Renal cortical epithelial cell (primary cell): ENCODE data around the gene CCT6B. TPM values are rescaled to one million over a fixed set of nuclear protein-coding genes. Genes with fewer than 3 reads are reported as not detected.
"Not testable (repeated sequence)": the region's sequence is repeated elsewhere in the genome, so short reads cannot be mapped to it uniquely, and the experiment has no call there.

Experiments
- DNase-seq: peaks from one replicate; pipeline ENCODE4 v3.0.0-alpha.2; 2011; ENCODE audit warnings: low read depth
- total RNA-seq: library from RNA; depleted of rRNA; stranded (reverse); fragments of >200 nt; gene quantifications from 2 replicates; pipeline ENCODE4 v1.2.3, GENCODE V29; 2014

The CCT6B gene, protein sequence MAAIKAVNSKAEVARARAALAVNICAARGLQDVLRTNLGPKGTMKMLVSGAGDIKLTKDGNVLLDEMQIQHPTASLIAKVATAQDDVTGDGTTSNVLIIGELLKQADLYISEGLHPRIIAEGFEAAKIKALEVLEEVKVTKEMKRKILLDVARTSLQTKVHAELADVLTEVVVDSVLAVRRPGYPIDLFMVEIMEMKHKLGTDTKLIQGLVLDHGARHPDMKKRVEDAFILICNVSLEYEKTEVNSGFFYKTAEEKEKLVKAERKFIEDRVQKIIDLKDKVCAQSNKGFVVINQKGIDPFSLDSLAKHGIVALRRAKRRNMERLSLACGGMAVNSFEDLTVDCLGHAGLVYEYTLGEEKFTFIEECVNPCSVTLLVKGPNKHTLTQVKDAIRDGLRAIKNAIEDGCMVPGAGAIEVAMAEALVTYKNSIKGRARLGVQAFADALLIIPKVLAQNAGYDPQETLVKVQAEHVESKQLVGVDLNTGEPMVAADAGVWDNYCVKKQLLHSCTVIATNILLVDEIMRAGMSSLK
- 0.85 and 1.4 TPM in 2 replicates for total RNA-seq

DNA sequence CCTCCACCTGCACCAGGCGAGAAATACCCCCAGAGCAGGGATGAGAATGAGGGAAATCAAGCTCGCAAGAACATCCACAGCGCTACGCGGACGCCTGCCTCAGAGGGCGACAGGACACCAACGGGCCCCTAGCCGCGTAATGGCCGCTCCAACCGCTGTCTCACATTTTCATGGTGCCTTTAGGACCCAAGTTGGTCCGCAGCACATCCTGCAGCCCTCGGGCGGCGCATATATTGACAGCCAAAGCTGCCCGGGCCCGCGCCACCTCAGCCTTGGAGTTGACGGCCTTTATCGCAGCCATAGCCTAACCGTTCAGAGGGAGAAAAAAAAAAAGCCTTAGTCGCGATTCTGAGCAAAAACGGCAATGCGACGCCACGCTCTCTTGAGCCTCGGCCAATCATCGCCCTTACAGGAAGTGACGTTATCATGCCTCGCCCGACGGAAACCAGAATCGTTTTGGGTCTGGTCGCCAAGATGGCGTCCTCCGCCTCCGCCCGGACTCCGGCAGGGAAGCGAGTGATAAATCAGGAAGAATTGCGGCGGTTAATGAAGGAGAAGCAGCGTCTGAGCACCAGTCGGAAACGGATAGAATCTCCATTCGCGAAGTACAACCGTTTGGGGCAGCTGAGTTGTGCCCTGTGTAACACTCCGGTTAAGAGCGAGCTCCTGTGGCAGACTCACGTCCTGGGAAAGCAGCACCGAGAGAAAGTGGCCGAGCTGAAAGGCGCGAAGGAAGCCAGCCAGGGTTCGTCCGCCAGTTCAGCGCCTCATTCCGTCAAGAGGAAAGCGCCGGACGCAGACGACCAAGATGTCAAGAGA, at the start of gene CCT6B, which contains the start of gene ZNF830:
Gene CCT6B (minus strand): TSS at position 368 of the 819 bp plus-strand sequence. CDS start 67 bp downstream, at position 301.
Gene ZNF830 (plus strand): TSS at position 448 of the 819 bp plus-strand sequence. CDS start 27 bp downstream, at position 475.
- peak; percentile 92 for DNase-seq

- no peak for DNase-seq
These were observed 48.8 kb upstream of the CCT6B start for GRCh38 chr17:35010093-35010492.

- no peak for DNase-seq
These were observed 45.7 kb upstream of the CCT6B start for GRCh38 chr17:35006961-35007360.

GRCh38 chr17:35006345-35006744, 45.1 kb upstream of the CCT6B start:
- no peak for DNase-seq

DNA sequence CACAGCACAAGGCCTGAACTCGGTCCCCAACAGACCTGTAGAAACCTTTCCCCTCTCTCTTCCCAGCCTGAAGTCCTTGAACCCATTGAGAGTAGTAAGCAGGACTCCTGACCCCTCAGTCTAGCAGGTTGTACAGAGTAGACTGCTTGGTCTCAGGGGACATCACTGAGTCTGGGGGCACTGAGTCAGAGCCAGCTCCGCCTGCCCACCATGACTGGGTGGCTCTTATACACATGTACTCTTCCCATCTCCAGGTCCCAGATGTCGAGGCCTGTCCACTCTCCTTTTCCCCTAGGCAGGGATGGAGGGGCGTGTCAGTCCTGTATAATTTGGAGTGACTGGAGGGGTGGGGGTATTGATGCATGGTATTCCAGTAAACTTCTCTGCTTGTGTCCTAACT, 42.5 kb upstream of the CCT6B start:
- no peak for DNase-seq

GRCh38 chr17:35002876-35003551, 41.8 kb upstream of the CCT6B start:
- peak; percentile 19 for DNase-seq

GRCh38 chr17:35001549-35001948, 40.3 kb upstream of the CCT6B start:
- DNase-seq, result no peak

DNA sequence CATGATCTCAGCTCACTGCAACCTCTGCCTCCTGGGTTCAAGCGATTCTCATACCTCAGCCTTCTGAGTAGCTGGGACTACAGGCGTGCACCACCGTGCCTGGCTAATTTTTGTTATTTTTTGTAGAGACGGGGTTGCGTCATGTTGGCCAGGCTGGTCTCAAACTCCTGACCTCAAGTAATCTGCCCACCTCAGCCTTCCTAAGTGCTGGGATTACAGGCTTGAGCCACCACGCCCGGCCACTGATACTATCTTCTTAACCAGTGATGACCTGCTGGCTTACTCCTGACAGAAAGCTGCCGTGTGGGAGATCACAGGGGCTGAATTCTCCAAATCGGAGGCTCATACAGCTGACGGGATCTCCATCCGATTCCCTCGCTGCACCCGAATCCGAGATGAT, 39.7 kb upstream of the CCT6B start:
- not testable (repeated sequence) for DNase-seq

GRCh38 chr17:34999456-34999855, 38.2 kb upstream of the CCT6B start:
- no peak for DNase-seq

DNA sequence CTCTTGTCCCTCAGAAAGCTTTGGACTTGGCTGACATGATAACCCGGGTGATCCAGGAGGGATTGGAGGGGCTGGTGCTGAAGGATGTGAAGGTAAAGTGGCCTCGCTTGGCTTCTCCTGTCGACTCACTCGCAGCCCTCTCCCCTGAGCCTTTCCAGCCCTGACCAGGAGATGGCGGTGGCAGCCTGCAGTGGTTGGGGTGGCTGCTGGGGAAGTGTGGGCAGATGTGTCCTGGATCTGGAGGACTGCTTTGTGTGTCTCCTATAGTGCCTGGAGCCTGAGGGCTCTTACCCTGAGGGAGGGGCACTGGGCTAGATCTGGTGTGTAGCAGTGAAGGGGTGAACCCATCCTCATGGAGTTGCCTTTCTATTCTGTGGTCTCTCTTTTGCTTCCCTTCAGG, 36.9 kb upstream of the CCT6B start:
- DNase-seq, result peak; percentile 52

GRCh38 chr17:34997355-34997862, 36.1 kb upstream of the CCT6B start:
- DNase-seq, result peak; percentile 72

DNA sequence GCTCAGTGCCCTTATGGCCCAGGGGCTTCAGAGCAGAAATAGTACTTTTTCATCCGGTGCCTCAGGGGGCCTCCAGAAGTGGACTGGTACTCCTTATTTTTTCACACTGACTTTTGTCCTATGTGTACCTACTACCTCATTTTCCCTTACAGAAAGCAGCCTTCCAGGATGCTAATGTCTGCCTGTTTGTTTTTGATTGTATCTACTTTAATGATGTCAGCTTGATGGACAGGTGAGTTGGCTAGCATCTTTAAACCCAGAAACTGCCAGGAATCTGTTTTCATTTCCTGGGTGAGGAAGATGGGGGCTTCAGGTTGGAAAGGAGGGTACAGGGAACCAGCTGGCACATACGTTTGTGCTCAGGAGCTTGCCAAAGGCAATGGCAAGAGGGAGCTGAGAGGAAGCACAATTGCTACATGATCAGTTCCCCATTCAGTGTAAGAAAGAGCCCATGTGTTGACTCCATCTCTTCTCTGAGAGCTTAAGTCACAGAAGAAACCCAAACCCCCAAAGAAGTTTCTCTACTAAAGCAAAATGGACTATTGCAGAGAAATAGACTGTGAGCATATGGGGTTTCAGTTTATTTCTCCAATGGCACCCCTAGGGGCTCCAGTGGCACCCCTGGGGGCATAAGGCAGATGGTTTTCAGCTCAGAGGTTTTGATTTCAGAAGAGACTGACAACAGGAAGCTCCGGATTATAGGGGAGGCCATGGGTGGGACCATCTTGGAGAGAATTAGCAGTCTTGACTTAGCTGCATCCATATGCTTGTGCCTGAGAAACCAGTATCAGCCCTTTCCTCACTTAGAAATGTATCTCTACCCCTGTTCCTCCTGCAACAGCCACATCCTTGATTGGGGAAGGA, 35.4 kb upstream of the CCT6B start:
- no peak for DNase-seq

- DNase-seq, result no peak
These were observed 31.8 kb upstream of the CCT6B start for GRCh38 chr17:34993031-34993430.

- no peak for DNase-seq
These were observed 30.3 kb upstream of the CCT6B start for GRCh38 chr17:34991606-34992005.

DNA sequence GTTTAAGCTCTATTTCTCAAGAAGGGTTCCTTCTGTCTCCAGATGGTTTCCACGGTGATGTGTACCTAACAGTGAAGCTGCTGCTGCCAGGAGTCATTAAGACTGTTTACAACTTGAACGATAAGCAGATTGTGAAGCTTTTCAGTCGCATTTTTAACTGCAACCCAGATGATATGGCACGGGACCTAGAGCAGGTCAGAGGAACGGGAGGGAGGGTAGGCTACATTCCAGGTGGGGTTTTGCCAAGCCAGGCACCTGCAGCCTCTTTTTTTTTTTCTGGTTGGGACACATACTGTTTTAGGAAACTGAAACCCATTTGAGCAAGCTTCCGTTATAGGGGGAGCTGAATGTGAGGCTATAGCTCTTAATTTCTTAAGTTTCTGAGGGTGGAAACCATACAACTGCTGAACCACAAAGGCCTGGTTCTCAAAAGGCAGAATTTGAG, 29.7 kb upstream of the CCT6B start:
- no peak for DNase-seq

DNA sequence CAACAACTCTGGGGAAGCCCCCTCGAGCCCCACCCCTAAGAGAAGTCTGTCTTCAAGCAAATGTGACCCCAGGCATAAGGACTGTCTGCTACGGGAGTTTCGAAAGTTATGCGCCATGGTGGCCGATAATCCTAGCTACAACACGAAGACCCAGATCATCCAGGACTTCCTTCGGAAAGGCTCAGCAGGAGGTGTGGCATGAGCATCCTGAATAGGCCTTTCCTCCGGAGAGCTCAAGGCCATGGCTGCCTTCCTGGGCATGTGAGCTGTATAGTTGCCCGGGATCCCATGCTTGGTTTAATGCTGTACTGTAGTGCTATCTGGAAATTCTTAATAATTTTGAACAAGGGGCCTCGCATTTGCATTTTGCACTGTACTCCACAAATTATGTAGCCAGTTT, 28.2 kb upstream of the CCT6B start:
- no peak for DNase-seq

DNA sequence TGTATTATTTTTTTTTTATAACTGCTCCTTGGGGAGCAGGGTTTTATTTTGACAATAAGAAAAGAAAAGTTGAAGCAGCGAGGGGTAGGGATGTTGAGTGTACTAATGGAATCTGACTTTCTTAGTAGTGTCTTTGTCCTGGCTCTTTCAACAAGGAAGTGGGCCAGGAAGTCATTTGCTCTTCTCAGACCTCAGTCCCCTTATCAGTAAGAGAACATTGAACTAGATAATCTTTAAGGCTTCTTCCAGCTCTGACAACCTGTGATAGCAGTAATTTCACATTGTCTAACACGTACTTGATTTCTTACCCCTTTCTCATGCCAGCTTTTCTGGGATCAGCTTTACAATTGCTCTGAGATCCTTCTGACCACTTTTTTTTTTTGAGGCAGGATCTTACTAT, 27.4 kb upstream of the CCT6B start:
- no peak for DNase-seq

- no peak for DNase-seq
These were observed 26.0 kb upstream of the CCT6B start for GRCh38 chr17:34987232-34987631.

- peak; percentile 21 for DNase-seq
These were observed 20.4 kb upstream of the CCT6B start for GRCh38 chr17:34981538-34982241.
